Naive thymus-derived CD4-positive, alpha-beta T cell (primary cell): Measurements from ENCODE around the gene CHRNB4. TPM values are rescaled to one million over a fixed set of nuclear protein-coding genes. Genes with fewer than 3 reads are reported as not detected.

Source experiments
- ATAC-seq: fragments of 150-1000 bp; cut with Tn5 transposase; 2 replicates; pipeline ENCODE4 v1.10.0; 2021; ENCODE audit warnings: mild to moderate bottlenecking, moderate library complexity
- CTCF ChIA-PET: fragments of 350-600 bp; sonication (Branson Sonifier 250); formaldehyde crosslinking; loops from one replicate; lab custom pipeline; 2021; ENCODE audit warnings: antibody characterized with exemption; lab: Charles Lee
- POLR2A ChIA-PET: fragments of 350-600 bp; sonication (Branson Sonifier 250); formaldehyde crosslinking; loops from one replicate; lab custom pipeline; 2021; ENCODE audit warnings: antibody characterized with exemption, inconsistent platforms; lab: Charles Lee
- DNase-seq, 9 donors: peaks; one replicate each; pipeline versions ENCODE4 v3.0.0 to v3.0.0-alpha.2; 2020 to 2022; ENCODE audit warnings: mixed read lengths in 1 of 9
- H3K27ac ChIP-seq: one replicate; pipeline ENCODE4 v1.7.0; 2013; ENCODE audit warnings: mild to moderate bottlenecking, low read depth, low read length, moderate library complexity
- H3K27me3 ChIP-seq, 2 donors: one replicate each; pipeline ENCODE4 v1.7.0; 2013; ENCODE audit warnings: low read length in 2 of 2, mild to moderate bottlenecking in 2 of 2, moderate library complexity in 2 of 2; ENCODE audit not compliant: control insufficient read depth in 2 of 2, insufficient read depth in 2 of 2
- H3K36me3 ChIP-seq, 3 experiments: 1 replicate in 2 of 3; 2 replicates in 1 of 3; pipeline ENCODE4 v1.7.0; 2013; ENCODE audit warnings: low read length in 3 of 3, mild to moderate bottlenecking in 3 of 3, moderate library complexity in 1 of 3; ENCODE audit not compliant: insufficient read depth in 3 of 3, control insufficient read depth in 2 of 3
- H3K4me1 ChIP-seq, 2 donors: one replicate each; pipeline ENCODE4 v1.7.0; 2013; ENCODE audit warnings: low read length in 2 of 2, mild to moderate bottlenecking in 2 of 2, moderate library complexity in 1 of 2; ENCODE audit not compliant: control insufficient read depth in 2 of 2, insufficient read depth in 2 of 2
- H3K4me3 ChIP-seq: 2 replicates; pipeline ENCODE4 v1.7.0; 2013; ENCODE audit warnings: mild to moderate bottlenecking, low read length
- H3K9me3 ChIP-seq, 3 experiments: 1 replicate in 2 of 3; 2 replicates in 1 of 3; pipeline ENCODE4 v1.7.0; 2013; ENCODE audit warnings: low read length in 3 of 3; ENCODE audit not compliant: control insufficient read depth in 2 of 3
- H3K27ac Mint-ChIP-seq, 9 donors: one replicate each; pipeline ENCODE4 v1.8.0; 2020 to 2022; ENCODE audit warnings: mixed read lengths in 9 of 9, mild to moderate bottlenecking in 8 of 9, moderate library complexity in 5 of 9, inconsistent platforms in 2 of 9
- H3K27me3 Mint-ChIP-seq, 5 donors: one replicate each; pipeline ENCODE4 v1.8.0; 2021 to 2022; ENCODE audit warnings: mixed read lengths in 5 of 5, mild to moderate bottlenecking in 1 of 5
- H3K36me3 Mint-ChIP-seq, 5 donors: one replicate each; pipeline ENCODE4 v1.8.0; 2020 to 2022; ENCODE audit warnings: mixed read lengths in 5 of 5, mild to moderate bottlenecking in 3 of 5, inconsistent platforms in 1 of 5
- H3K4me1 Mint-ChIP-seq, 7 donors: one replicate each; pipeline ENCODE4 v1.8.0; 2020 to 2022; ENCODE audit warnings: mixed read lengths in 7 of 7, mild to moderate bottlenecking in 3 of 7, inconsistent platforms in 1 of 7
- H3K4me3 Mint-ChIP-seq, 10 donors: one replicate each; pipeline ENCODE4 v1.8.0; 2020 to 2022; ENCODE audit warnings: mild to moderate bottlenecking in 10 of 10, mixed read lengths in 10 of 10, moderate library complexity in 6 of 10, inconsistent platforms in 2 of 10
- H3K9me3 Mint-ChIP-seq, 11 donors: one replicate each; pipeline ENCODE4 v1.8.0; 2020 to 2022; ENCODE audit warnings: mixed read lengths in 11 of 11, mild to moderate bottlenecking in 4 of 11, inconsistent platforms in 1 of 11, moderate library complexity in 1 of 11
- intact Hi-C, 2 donors: fragments of 100-400 bp; cut with micrococcal nuclease; formaldehyde crosslinking; loops; one replicate each; pipeline ENCODE4 v1.15.1; 2023
- polyA plus RNA-seq, 2 donors: library from polyadenylated mRNA; unstranded; fragments of 300-500 nt; fragmentation: Illumina TruSeq; gene quantifications; one replicate each; pipeline ENCODE4 v1.2.3, GENCODE V29; 2021
- total RNA-seq, 6 experiments: library from RNA in 5 of 6; stranded (reverse) in 5 of 6; gene quantifications; 1 replicate in 5 of 6; 2 replicates in 1 of 6; pipeline ENCODE4 v1.2.3 and lab custom pipeline; 2021 to 2026

The CHRNB4 gene
- total and polyA plus RNA-seq, 7 experiments from 2014 or later = not detected

DNA sequence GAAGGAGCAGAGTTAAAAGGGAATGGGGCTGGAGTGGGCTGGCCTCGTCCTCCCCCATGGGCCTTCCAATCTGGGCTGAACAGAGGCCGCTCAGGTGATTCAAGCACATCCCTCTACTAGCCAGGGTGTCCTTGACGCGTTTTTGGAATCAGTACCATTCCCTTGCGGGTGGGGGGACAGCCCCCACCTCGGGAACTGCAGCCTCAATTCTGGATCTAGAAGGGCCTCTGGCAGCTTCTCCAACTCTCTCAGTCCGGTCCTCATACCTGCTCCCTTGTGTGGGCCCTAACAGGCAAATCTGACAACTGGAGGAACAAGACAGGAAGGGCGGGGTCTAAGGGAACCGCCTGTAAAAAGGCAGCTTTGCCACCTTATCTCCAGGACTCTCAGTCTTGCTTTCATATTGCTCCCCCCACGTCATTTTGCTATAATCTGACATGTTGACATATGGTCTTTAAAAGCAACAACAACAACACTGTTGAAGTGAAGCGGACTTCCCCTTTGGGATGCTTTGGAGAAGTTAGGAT lies 802 bp upstream of the CHRNB4 start:
- no peak for ATAC-seq
- intact Hi-C loops = no loop called here
- Mint-ChIP-seq H3K27ac (peak overlapping the region in 1 of 9 donors; percentile 31), H3K4me3 (peak overlapping the region; percentile 29 to 83 (median 72)), H3K36me3 (no peaks in the 10 kb centered on the region), H3K4me1 (peaks cover 0 to 14% (median 9%) of the 10 kb centered on the region in 7 donors), H3K9me3 (no peaks in the 10 kb centered on the region), H3K27me3 (peaks cover 15 to 29% (median 23%) of the 10 kb centered on the region in 5 donors)
- Histone ChIP-seq H3K36me3 (no peaks in the 10 kb centered on the region), H3K27me3 (peaks cover 0 to 3% of the 10 kb centered on the region in 2 donors), H3K4me1 (no peaks in the 10 kb centered on the region), H3K4me3 (no peak overlapping the region), H3K9me3 (no peaks in the 10 kb centered on the region), H3K27ac (no peak overlapping the region)
- no peak for DNase-seq
- POLR2A ChIA-PET = no interaction called here
- CTCF ChIA-PET = no interaction called here

DNA sequence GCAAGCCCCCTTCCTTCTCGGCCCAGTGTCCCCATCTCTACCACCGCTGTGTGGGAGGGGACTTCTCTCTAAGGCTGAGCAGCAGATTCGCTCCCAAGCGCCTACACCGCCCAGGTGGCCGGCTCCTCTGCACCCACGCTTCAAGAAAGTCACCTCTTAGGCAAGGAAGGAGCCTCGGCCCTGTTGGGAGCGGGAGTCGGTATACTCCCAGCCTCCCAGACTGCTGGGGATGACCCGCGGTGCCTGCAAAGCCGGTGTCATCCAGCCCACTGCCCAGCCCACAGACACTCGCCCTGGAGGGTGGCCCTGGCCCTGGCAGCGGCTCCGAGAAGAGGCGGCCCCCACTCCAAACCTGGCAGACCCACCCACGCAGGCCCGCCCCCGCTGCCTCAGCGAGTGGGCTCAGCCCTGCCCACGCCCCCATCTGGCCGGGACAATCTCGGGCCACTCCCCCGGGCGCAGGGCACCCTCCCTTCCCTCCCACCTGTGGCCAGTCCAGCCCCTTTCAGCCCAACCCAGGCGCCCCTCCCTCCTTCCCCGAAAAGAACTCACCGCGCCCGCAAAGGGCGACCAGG lies 396 bp downstream of the CHRNB4 start:
- CTCF ChIA-PET = interaction anchor here (1.6 kb wide), 1 partner anchor 66 kb away, joined by 7 read pairs; no protein-coding TSS in a partner anchor
- Mint-ChIP-seq H3K27ac (no peak overlapping the region), H3K9me3 (no peaks in the 10 kb centered on the region), H3K27me3 (peaks cover 15 to 29% (median 21%) of the 10 kb centered on the region in 5 donors), H3K36me3 (no peaks in the 10 kb centered on the region), H3K4me3 (peak overlapping the region in 9 of 10 donors; percentile 50 to 79 (median 57)), H3K4me1 (peaks cover 0 to 14% (median 9%) of the 10 kb centered on the region in 7 donors)
- no peak for DNase-seq
- no peaks in the 10 kb centered on the region for H3K4me1 ChIP-seq
- no peaks in the 10 kb centered on the region for H3K9me3 ChIP-seq
- H3K27me3 ChIP-seq = peaks cover 0 to 3% of the 10 kb centered on the region in 2 donors
- peak; percentile 10 for ATAC-seq
- intact Hi-C loops = loop anchor here in 1 of 2 donors (1.0 kb wide), 1 partner anchor 69 kb away; no protein-coding TSS in a partner anchor
- H3K36me3 ChIP-seq = no peaks in the 10 kb centered on the region
- no peak overlapping the region for H3K27ac ChIP-seq
- POLR2A ChIA-PET = no interaction called here
- peak overlapping the region; percentile 9 for H3K4me3 ChIP-seq

DNA sequence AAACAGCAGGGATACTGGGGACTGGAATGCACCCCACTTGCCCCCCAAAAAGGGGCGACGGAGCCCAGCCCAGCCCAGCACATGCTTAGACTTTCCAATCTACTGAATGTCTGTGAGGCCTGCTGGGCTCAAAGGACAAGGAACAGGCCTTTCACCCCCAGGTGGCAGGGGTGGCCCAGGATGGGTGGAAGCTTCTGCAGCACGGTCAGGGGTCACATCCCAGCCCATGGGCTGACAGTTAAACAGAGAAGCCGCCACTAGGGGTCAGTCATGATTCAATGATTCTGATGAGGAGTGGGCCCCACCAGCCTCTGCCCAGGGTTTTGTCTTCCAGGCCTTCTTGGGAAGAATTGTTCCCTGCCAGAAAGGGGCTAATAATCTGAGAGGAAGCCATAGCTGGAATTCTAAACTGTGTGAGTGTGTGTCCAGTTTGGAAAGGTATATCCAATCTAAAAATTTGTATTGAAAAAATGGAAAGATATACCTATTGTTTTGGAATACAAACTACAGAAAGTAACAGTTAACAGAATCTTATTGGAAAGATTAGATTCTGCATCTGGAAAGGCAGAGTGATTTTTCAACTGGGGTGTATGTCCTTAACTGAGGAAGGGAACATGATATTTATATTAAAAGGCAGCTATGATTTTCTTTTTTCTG lies 2.2 kb downstream of the CHRNB4 start:
- intact Hi-C loops = loop anchor here in 1 of 2 donors (1.0 kb wide), 1 partner anchor 71 kb away; no protein-coding TSS in a partner anchor
- Histone ChIP-seq H3K36me3 (no peaks in the 10 kb centered on the region), H3K27me3 (peaks cover 0 to 3% of the 10 kb centered on the region in 2 donors), H3K4me1 (no peaks in the 10 kb centered on the region), H3K4me3 (no peak overlapping the region), H3K9me3 (no peaks in the 10 kb centered on the region), H3K27ac (no peak overlapping the region)
- Mint-ChIP-seq H3K27me3 (peaks cover 15 to 31% (median 18%) of the 10 kb centered on the region in 5 donors), H3K4me3 (no peak overlapping the region), H3K4me1 (peaks cover 0 to 14% (median 9%) of the 10 kb centered on the region in 7 donors), H3K27ac (no peak overlapping the region), H3K36me3 (no peaks in the 10 kb centered on the region), H3K9me3 (peaks cover 0 to 3% (median 0%) of the 10 kb centered on the region in 11 donors)
- peak in 5 of 9 donors; percentile 22 to 45 (median 35) for DNase-seq
- ATAC-seq = peak; percentile 45
- POLR2A ChIA-PET = no interaction called here
- CTCF ChIA-PET = interaction anchor here (0.7 to 1.6 kb wide), 4 partner anchors 68 to 539 kb away, joined by 3 to 7 read pairs (median 4); no protein-coding TSS in a partner anchor

DNA sequence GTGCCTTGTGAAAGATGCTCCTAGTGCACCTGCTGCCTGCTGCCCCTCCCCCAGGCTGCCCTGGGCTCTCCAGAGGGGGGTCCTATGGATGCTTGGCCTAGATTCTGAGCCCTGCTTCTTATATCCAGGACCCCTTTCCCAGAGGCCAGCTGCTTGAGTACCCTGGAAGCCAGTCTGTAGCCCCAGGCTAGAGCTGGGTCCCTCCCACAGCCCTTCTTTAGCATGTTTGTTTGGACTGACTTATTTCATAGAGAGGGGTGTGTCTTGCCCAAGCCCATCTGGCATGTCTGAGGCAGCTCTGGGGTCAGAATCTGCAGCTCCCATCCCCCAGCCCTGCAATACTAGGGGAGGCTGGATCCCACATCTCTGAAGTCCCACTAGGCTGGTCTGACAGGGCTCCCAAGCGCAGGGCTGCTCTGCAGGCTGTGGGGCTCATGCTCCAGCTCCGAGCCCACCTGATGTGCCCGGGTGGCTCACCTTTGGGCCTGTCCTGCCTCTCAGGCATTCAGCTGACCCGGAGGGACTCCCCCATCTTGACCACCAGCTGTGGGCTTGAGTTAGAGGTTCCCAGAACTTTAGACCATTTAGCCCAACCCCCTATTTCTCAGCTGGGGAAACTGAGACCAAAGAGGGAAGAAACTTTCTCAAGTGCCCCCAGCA lies 3.1 kb downstream of the CHRNB4 start:
- no peak overlapping the region for H3K4me3 ChIP-seq
- Mint-ChIP-seq H3K36me3 (peaks cover 0 to 5% (median 0%) of the 10 kb centered on the region in 5 donors), H3K9me3 (peaks cover 0 to 11% (median 2%) of the 10 kb centered on the region in 11 donors), H3K4me1 (peaks cover 0 to 14% (median 9%) of the 10 kb centered on the region in 7 donors), H3K27ac (no peak overlapping the region), H3K4me3 (no peak overlapping the region), H3K27me3 (peaks cover 18 to 29% (median 21%) of the 10 kb centered on the region in 5 donors)
- ChIA-PET POLR2A (no interaction called here), CTCF (interaction anchor here (0.9 to 1.1 kb wide), 2 partner anchors 113 to 545 kb away, joined by 3 read pairs; no protein-coding TSS in a partner anchor)
- peaks cover 0 to 3% of the 10 kb centered on the region in 2 donors for H3K27me3 ChIP-seq
- no peaks in the 10 kb centered on the region for H3K36me3 ChIP-seq
- no peak overlapping the region for H3K27ac ChIP-seq
- no peak for ATAC-seq
- no peak for DNase-seq
- H3K4me1 ChIP-seq = no peaks in the 10 kb centered on the region
- intact Hi-C loops = loop anchor here in 1 of 2 donors (1.0 kb wide), 1 partner anchor 71 kb away; no protein-coding TSS in a partner anchor
- H3K9me3 ChIP-seq = no peaks in the 10 kb centered on the region

DNA sequence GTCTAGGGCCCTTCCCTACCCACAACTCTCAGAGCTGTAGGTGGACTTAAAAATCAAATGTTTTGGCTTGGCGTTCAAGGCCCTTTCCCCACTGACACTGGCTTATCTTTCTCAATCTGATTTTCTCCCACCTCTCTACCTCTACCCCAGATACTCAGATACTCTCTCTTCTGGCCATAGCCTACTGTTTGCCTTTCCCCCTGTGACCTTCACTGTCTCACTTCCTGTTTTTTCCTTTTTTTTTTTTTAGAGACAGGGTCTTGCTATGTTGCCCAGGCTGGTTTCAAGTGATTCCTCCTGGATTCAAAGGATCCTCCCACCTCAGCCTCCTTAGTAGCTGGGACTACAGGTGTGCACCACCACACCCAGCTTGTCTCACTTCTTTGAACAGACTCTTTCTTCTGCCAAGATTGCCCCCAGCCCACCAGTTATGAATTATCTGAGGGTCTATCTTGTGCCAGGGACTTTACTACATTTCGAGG lies 4.6 kb downstream of the CHRNB4 start:
- ChIA-PET CTCF (interaction anchor here (0.6 kb wide), 1 partner anchor 591 kb away, joined by 3 read pairs; no protein-coding TSS in a partner anchor), POLR2A (no interaction called here)
- no peak for DNase-seq
- no peaks in the 10 kb centered on the region for H3K4me1 ChIP-seq
- peaks cover 0 to 16% (median 3%) of the 10 kb centered on the region in 11 donors for H3K9me3 Mint-ChIP-seq
- no peaks in the 10 kb centered on the region for H3K36me3 ChIP-seq
- no peak overlapping the region for H3K4me3 Mint-ChIP-seq
- no peak overlapping the region for H3K27ac Mint-ChIP-seq
- ATAC-seq = no peak
- H3K9me3 ChIP-seq = no peaks in the 10 kb centered on the region
- peaks cover 0 to 8% (median 3%) of the 10 kb centered on the region in 7 donors for H3K4me1 Mint-ChIP-seq
- H3K36me3 Mint-ChIP-seq = peaks cover 0 to 5% (median 0%) of the 10 kb centered on the region in 5 donors
- no peak overlapping the region for H3K4me3 ChIP-seq
- intact Hi-C loops = no loop called here
- H3K27ac ChIP-seq = no peak overlapping the region
- H3K27me3 Mint-ChIP-seq = peaks cover 12 to 25% (median 13%) of the 10 kb centered on the region in 5 donors
- peaks cover 0 to 3% of the 10 kb centered on the region in 2 donors for H3K27me3 ChIP-seq

DNA sequence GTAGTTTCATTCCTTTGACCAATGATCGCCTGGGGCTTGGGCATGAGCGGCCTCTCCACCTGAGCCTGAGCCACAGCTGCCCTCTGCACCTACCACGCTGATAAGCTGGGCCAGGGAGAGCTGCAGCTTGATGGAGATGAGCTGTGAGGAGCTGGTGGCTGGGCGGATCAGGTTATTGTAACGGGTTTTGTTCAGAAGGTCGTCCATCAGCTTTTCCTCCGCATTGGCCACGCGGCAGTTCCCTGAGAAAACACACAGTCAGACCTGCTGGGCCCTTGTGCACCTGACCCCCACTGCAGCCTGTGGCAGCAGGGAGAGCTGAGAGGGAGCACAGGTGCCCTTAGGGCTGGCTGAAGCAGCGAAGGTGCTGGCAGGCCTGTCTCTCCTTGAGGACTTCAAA lies 5.7 kb downstream of the CHRNB4 start:
- DNase-seq (no peak), ATAC-seq (no peak)
- Histone ChIP-seq H3K4me3 (no peak overlapping the region), H3K36me3 (no peaks in the 10 kb centered on the region), H3K27me3 (peaks cover 0 to under 1% of the 10 kb centered on the region in 2 donors), H3K4me1 (no peaks in the 10 kb centered on the region), H3K27ac (no peak overlapping the region), H3K9me3 (no peaks in the 10 kb centered on the region)
- peaks cover 8 to 25% (median 10%) of the 10 kb centered on the region in 5 donors for H3K27me3 Mint-ChIP-seq
- ChIA-PET POLR2A (no interaction called here), CTCF (no interaction called here)
- H3K27ac Mint-ChIP-seq = no peak overlapping the region
- H3K36me3 Mint-ChIP-seq = peaks cover 0 to 5% (median 0%) of the 10 kb centered on the region in 5 donors
- H3K4me3 Mint-ChIP-seq = no peak overlapping the region
- peaks cover 0 to 1% (median 0%) of the 10 kb centered on the region in 7 donors for H3K4me1 Mint-ChIP-seq
- H3K9me3 Mint-ChIP-seq = peaks cover 0 to 16% (median 3%) of the 10 kb centered on the region in 11 donors
- intact Hi-C loops = no loop called here
